Stimulated activated CD4-positive, alpha-beta T cell treated with anti-CD3 and anti-CD28 coated beads, Interleukin-4, amount 100 ng/mL, for 1 hour (primary cell): ENCODE data around the gene LDB3.
A peak's percentile ranks its signal among the peaks of the same experiment; 100 is the strongest.

Source experiments
- DNase-seq: peaks from one replicate; pipeline ENCODE4 v3.0.0-alpha.2; 2020

Gene LDB3

GRCh38 chr10:86708068-86708782, 39.9 kb downstream of the LDB3 start:
- DNase-seq = no peak

- no peak for DNase-seq
Observed at GRCh38 chr10:86708783-86709380, 40.6 kb downstream of the LDB3 start.

GRCh38 chr10:86709396-86710185, 41.3 kb downstream of the LDB3 start:
- DNase-seq = no peak

DNA sequence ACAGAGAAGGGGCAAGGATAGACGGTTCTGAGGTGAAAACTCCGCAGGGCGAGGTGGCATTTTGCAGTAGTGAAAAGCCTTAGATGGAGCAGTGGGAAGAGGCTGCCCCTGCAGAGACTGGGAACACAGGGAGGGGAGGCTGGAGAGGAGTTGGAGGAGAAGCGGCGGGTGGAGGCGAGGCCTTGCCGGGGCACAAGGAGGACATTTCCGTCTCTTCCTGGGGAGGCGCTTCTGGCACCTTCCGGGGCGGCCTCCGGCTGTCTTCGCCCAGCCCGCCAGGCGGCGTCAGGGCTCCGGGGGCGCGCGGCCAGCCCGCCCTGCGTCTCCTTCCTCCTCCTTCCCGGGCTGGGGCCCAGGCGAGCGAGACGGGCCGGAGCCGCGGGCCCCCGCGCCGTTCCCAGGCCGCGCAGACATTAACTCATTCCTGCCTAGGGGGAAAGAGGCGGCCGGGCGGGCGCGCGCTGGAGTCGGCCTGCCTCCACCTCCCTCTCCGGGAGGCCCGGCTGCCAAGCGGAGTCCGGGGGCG, 42.7 kb downstream of the LDB3 start:
- peak; percentile 83 for DNase-seq

DNA sequence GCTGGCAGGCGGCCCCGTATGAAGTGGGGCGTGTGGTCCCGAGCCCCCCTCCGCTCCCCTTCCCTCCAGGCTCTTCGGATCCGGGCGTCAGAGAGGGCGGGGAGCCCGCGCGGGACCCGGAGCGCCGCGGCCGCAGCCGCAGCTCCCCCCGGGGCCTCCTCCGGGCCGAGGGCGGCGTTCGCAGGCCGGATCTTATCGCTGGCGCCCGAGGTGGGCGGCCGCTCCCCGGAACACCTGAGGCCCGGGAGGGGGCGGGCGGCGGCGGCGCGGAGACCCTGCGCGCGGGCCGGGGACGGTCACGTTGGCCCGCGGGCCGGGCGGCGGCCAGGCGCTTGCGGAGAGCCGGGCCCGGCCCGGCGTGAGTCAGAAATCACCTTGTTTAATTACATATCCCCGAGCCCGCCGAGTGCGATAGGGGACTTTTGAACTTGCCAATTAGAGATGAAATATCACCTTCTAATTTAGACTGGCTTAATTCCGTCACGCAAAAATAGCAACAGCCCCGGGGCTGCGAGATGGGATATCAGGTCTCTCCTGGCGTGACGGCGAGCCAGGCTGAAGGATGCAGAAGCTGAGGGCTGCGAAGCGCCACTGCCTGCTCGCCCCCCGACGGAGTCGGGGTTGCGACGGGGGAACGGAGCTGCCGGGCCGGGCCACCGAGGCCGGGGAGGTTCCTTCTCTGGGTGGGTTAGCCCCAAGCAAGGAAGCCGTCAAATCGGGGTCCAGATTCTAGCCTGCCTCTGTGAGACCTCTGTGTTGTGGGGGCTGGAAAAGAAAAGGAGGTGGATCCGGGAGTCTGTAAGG, 43.4 kb downstream of the LDB3 start:
- DNase-seq = peak; percentile 62

- DNase-seq = no peak
Observed at GRCh38 chr10:86712317-86712707, 44.0 kb downstream of the LDB3 start.

- no peak for DNase-seq
Observed at GRCh38 chr10:86715156-86715795, 47.0 kb downstream of the LDB3 start.

DNA sequence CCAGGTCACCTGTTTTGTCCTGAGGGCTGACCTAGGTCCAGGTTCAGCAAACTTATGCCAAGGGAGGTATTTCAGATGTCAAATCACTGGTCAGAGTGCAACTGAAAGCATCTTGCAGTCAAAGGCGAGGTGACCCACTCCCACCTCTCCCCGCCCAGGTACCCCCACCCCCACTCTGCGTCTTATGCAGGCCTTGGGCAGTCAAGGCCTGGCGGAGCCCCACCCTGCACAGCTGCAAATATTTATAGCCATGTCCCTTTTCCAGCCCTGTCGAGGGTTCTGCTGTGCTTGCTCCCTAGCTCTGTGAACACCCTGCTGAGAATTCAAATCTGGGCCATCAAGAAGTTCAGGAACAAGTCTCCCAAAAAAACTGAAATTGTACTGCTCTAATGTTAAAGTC, 47.5 kb downstream of the LDB3 start:
- no peak for DNase-seq

- DNase-seq = no peak
Observed at GRCh38 chr10:86716466-86716865, 48.2 kb downstream of the LDB3 start.

DNA sequence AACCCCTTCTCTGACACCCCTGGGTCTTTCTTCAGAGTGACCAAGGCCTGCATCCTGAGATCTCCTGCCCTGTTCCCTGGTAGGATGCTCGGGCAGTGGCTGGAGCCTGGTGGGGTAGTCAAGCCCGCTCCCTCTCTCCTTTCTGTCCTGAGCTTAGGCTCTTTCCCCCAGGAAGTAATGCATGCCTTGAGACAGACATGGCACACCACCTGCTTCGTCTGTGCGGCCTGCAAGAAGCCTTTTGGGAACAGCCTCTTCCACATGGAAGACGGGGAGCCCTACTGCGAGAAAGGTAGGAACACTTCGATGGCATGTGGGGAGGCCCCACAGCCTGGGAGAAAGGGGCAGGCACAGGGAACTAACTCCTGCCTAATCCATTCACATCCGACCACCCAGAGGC, 50.2 kb downstream of the LDB3 start:
- DNase-seq = no peak

GRCh38 chr10:86721232-86721631, 52.9 kb downstream of the LDB3 start:
- DNase-seq = no peak

GRCh38 chr10:86723009-86723408, 54.7 kb downstream of the LDB3 start:
- no peak for DNase-seq

DNA sequence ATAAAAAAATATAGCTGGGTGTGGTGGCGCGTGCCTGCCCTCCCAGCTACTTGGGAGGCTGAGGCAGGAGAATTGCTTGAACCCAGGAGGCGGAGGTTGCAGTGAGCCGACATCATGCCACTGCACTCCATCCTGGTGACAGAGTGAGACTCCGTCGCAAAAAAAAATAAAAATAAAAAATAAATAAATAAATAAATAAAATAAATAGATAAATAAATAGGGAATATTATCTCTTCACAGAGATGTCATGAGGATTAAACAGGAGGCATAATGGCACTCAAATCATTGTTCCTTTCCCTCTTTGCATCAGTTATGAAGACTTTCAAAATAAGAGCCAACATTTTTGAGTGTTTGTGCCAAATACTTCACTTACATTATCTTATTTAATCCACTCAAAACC, 56.1 kb downstream of the LDB3 start:
- DNase-seq = no peak

GRCh38 chr10:86725980-86726676, 57.8 kb downstream of the LDB3 start:
- DNase-seq = no peak

DNA sequence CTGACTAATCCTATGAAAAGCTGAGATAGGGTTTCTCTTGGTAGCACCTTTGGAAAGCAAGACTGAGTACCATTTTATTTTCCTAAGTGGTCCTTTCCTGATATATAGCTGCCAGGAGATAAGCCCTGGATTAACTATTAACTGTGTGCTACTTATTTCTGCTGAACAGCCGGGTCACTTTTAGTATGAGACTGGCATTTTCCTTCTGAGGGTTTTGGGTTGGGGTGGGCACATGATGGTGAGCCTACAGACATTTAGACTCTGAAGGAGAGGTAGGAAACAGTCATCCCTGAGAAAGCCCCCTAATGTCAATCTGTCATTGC, 58.3 kb downstream of the LDB3 start:
- DNase-seq = no peak

GRCh38 chr10:86727470-86727869, 59.2 kb downstream of the LDB3 start:
- no peak for DNase-seq

DNA sequence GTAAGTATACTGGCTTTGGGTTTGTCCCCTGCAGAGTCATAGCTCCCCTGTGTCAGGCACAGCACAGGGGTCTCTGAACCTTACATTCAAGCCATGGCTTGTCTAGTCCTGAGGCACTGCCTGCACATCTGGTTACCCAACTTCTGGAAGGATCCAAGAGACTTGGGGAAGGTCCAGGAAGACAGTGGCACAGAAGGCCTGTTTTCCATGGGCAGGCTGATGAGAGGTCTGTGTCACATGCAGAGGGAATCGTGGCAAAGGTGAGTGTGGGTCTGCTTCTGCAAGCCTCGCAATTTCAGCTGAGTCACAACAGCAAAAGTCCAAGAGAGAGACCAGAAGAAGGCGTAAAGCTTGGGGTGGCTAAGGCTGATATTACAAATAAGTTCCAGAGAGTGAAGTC, 59.7 kb downstream of the LDB3 start:
- no peak for DNase-seq

DNA sequence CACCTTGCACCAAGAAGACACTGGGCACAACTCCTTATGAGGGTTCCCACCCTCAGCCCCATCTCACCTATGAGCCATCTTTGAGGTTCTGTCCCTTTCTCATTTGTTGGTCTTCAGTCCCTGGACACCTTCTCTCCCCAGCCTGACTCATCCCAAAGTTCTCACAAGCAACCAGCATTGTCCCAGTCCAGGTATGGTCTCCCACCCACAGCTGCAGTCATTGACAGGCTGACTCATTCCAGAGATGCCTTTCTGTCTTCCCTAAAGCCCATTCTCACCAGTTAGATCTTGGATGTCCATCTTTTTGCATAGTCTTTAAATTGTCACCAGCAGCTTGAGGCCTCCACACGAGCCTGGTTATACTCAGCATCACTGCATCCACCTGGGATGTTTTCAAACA, 61.4 kb downstream of the LDB3 start:
- no peak for DNase-seq

GRCh38 chr10:86730227-86730626, 61.9 kb downstream of the LDB3 start:
- no peak for DNase-seq

- no peak for DNase-seq
Observed at GRCh38 chr10:86732771-86733170, 64.5 kb downstream of the LDB3 start.

DNA sequence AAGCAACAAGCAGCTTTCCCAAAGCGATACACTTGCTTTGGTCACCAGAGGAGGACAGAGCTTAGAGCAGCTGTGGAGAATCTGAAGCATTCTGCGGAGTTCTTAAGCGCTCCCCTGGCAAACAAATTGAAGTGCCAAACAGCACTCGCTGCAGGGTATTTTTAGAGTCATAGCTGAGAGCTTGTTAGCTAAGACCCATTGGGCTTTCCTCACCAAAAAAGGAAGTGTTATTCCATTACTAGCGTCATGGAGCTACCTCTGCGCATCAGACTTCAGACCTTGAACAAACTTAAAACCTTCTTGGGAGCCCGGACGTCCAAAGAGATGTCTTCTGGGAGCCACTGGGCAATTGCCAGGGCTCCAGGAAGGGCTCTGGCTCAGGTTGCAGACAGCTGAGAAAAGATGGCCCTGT, 65.0 kb downstream of the LDB3 start:
- DNase-seq = no peak
